Astrocyte (in vitro differentiated cells and primary cell): Measurements from ENCODE around the gene UQCRQ. TPM values are rescaled to one million over a fixed set of nuclear protein-coding genes. Genes with fewer than 3 reads are reported as not detected.
A peak's percentile ranks its signal among the peaks of the same experiment; 100 is the strongest.

ENCODE experiments used
- DNase-seq: peaks from one replicate; pipeline ENCODE4 v3.0.0-alpha.2; 2010; ENCODE audit warnings: low read depth
- FAIRE-seq: peaks from 2 replicates; lab custom pipeline; 2011; peaks lifted over from hg19 to GRCh38; lab: Jason Lieb, UNC
- H2AFZ ChIP-seq: 2 replicates; pipeline ENCODE4 v1.6.0; 2012; ENCODE audit warnings: low read depth, low read length, inconsistent platforms
- H3K27ac ChIP-seq: 2 replicates; pipeline ENCODE4 v1.5.1; 2011; ENCODE audit warnings: low read depth, low read length, inconsistent platforms
- H3K27me3 ChIP-seq: 2 replicates; pipeline ENCODE4 v1.6.0; 2011; ENCODE audit warnings: low read length, inconsistent platforms; ENCODE audit not compliant: insufficient read depth
- H3K36me3 ChIP-seq: 2 replicates; pipeline ENCODE4 v1.5.1; 2011; ENCODE audit warnings: low read length, inconsistent platforms; ENCODE audit not compliant: insufficient read depth
- H3K4me1 ChIP-seq: 2 replicates; pipeline ENCODE4 v1.5.1; 2011; ENCODE audit warnings: low read length, inconsistent platforms; ENCODE audit not compliant: insufficient read depth
- H3K4me2 ChIP-seq: 2 replicates; pipeline ENCODE4 v1.6.0; 2012; ENCODE audit warnings: low read length, inconsistent platforms
- H3K4me3 ChIP-seq: 2 replicates; pipeline ENCODE4 v1.5.1; 2011; ENCODE audit warnings: low read depth, mild to moderate bottlenecking, low read length, inconsistent platforms; ENCODE audit not compliant: insufficient read depth
- H3K79me2 ChIP-seq: 2 replicates; pipeline ENCODE4 v1.6.0; 2012; ENCODE audit warnings: mild to moderate bottlenecking, low read length, inconsistent platforms; ENCODE audit not compliant: insufficient read depth
- H3K9ac ChIP-seq: 2 replicates; pipeline ENCODE4 v1.6.0; 2012; ENCODE audit warnings: mild to moderate bottlenecking, low read length, inconsistent platforms
- H3K9me3 ChIP-seq: 2 replicates; pipeline ENCODE4 v1.5.1; 2012; ENCODE audit warnings: low read depth, mild to moderate bottlenecking, low read length, inconsistent platforms; ENCODE audit not compliant: insufficient read depth
- H4K20me1 ChIP-seq: 2 replicates; pipeline ENCODE4 v1.6.0; 2012; ENCODE audit warnings: low read length, inconsistent platforms; ENCODE audit not compliant: insufficient read depth
- H3K27ac Mint-ChIP-seq: one replicate; pipeline ENCODE4 v1.8.0; 2021; ENCODE audit warnings: mild to moderate bottlenecking, mixed read lengths; ENCODE audit not compliant: unreplicated experiment
- H3K27me3 Mint-ChIP-seq: one replicate; pipeline ENCODE4 v1.8.0; 2021; ENCODE audit warnings: low read depth, mixed read lengths; ENCODE audit not compliant: unreplicated experiment
- H3K36me3 Mint-ChIP-seq: one replicate; pipeline ENCODE4 v1.8.0; 2021; ENCODE audit warnings: low read depth, mixed read lengths; ENCODE audit not compliant: unreplicated experiment
- H3K4me1 Mint-ChIP-seq: one replicate; pipeline ENCODE4 v1.8.0; 2021; ENCODE audit warnings: low read depth, mixed read lengths; ENCODE audit not compliant: unreplicated experiment
- H3K4me3 Mint-ChIP-seq: one replicate; pipeline ENCODE4 v1.8.0; 2021; ENCODE audit warnings: mild to moderate bottlenecking, moderate library complexity, mixed read lengths; ENCODE audit not compliant: unreplicated experiment
- H3K9me3 Mint-ChIP-seq: one replicate; pipeline ENCODE4 v1.8.0; 2021; ENCODE audit warnings: mild to moderate bottlenecking, mixed read lengths; ENCODE audit not compliant: unreplicated experiment
- CTCF ChIP-seq: IDR thresholded peaks from 2 replicates; pipeline ENCODE4 v1.5.1; 2011; ENCODE audit warnings: low read depth, mild to moderate bottlenecking, inconsistent platforms, low read length, moderate library complexity; ENCODE audit not compliant: insufficient read depth
- EZH2 ChIP-seq: IDR thresholded peaks from 2 replicates; pipeline ENCODE4 v1.6.1; 2012; ENCODE audit warnings: mild to moderate bottlenecking, low read length, inconsistent platforms; ENCODE audit not compliant: insufficient read depth
- total RNA-seq: library from RNA; stranded (reverse); gene quantifications from 2 replicates; pipeline ENCODE4 v1.2.1, GENCODE V29; 2021

Gene UQCRQ
- total RNA-seq, 1 donor from 2014 or later = 382 TPM

- no peak overlapping the region for H3K4me2 ChIP-seq
- FAIRE-seq = no peak
- no peak overlapping the region for H3K4me3 ChIP-seq
- H3K79me2 ChIP-seq = no peaks in the 10 kb centered on the region
- Mint-ChIP-seq H3K4me1 (peaks cover 5% of the 10 kb centered on the region), H3K27me3 (peaks cover 13% of the 10 kb centered on the region), H3K9me3 (no peaks in the 10 kb centered on the region), H3K36me3 (peaks cover 6% of the 10 kb centered on the region), H3K27ac (no peak overlapping the region), H3K4me3 (peak overlapping the region; percentile 14)
- H3K27me3 ChIP-seq = no peaks in the 10 kb centered on the region
- DNase-seq = peak; percentile 48
- H3K4me1 ChIP-seq = peaks cover 7% of the 10 kb centered on the region
- no peaks in the 10 kb centered on the region for H3K9me3 ChIP-seq
- H2AFZ ChIP-seq = no peak overlapping the region
- TF ChIP-seq CTCF (no peak), EZH2 (no peak)
- H3K27ac ChIP-seq = no peak overlapping the region
- H3K9ac ChIP-seq = no peak overlapping the region
- peaks cover 4% of the 10 kb centered on the region for H4K20me1 ChIP-seq
- H3K36me3 ChIP-seq = no peaks in the 10 kb centered on the region
Measured at GRCh38 chr5:132821791-132822190, 44.7 kb upstream of the UQCRQ start.

GRCh38 chr5:132822650-132823480 lies 43.6 kb upstream of the UQCRQ start:
- Histone ChIP-seq H3K36me3 (no peaks in the 10 kb centered on the region), H2AFZ (peak overlapping the region; percentile 85), H3K4me3 (peak overlapping the region; percentile 43), H3K79me2 (no peaks in the 10 kb centered on the region), H3K9ac (no peak overlapping the region), H3K27me3 (no peaks in the 10 kb centered on the region), H3K4me2 (peak overlapping the region; percentile 82), H4K20me1 (peaks cover 4% of the 10 kb centered on the region), H3K9me3 (no peaks in the 10 kb centered on the region), H3K4me1 (peaks cover 7% of the 10 kb centered on the region), H3K27ac (no peak overlapping the region)
- Mint-ChIP-seq H3K27ac (no peak overlapping the region), H3K9me3 (no peaks in the 10 kb centered on the region), H3K4me3 (peak overlapping the region; percentile 54), H3K4me1 (peaks cover 5% of the 10 kb centered on the region), H3K36me3 (peaks cover 13% of the 10 kb centered on the region), H3K27me3 (peaks cover 24% of the 10 kb centered on the region)
- FAIRE-seq (no peak), DNase-seq (peak; percentile 38)
- TF ChIP-seq CTCF (no peak), EZH2 (no peak)

- FAIRE-seq (no peak), DNase-seq (no peak)
- H3K36me3 Mint-ChIP-seq = peaks cover 13% of the 10 kb centered on the region
- Histone ChIP-seq H2AFZ (peak overlapping the region; percentile 85), H3K9ac (no peak overlapping the region), H3K27ac (no peak overlapping the region), H3K4me3 (no peak overlapping the region), H3K4me1 (peaks cover 7% of the 10 kb centered on the region), H3K36me3 (no peaks in the 10 kb centered on the region), H3K27me3 (no peaks in the 10 kb centered on the region), H3K4me2 (peak overlapping the region; percentile 82), H4K20me1 (peaks cover 8% of the 10 kb centered on the region), H3K79me2 (no peaks in the 10 kb centered on the region), H3K9me3 (no peaks in the 10 kb centered on the region)
- TF ChIP-seq EZH2 (no peak), CTCF (no peak)
- no peak overlapping the region for H3K27ac Mint-ChIP-seq
- no peak overlapping the region for H3K4me3 Mint-ChIP-seq
- no peaks in the 10 kb centered on the region for H3K9me3 Mint-ChIP-seq
- H3K4me1 Mint-ChIP-seq = peaks cover 5% of the 10 kb centered on the region
- peaks cover 28% of the 10 kb centered on the region for H3K27me3 Mint-ChIP-seq
Measured at GRCh38 chr5:132823481-132824050, 42.9 kb upstream of the UQCRQ start.
